Activated naive CD4-positive, alpha-beta T cell treated with anti-CD3 and anti-CD28 coated beads for 36 hours (primary cell): ENCODE measurements around the gene TH. TPM values are rescaled to one million over a fixed set of nuclear protein-coding genes. Genes with fewer than 3 reads are reported as not detected.

Experiments
- CTCF ChIA-PET: fragments of 350-600 bp; sonication (Branson Sonifier 250); formaldehyde crosslinking; loops from one replicate; lab custom pipeline; 2021; ENCODE audit warnings: antibody characterized with exemption; lab: Charles Lee
- DNase-seq: peaks from one replicate; pipeline ENCODE4 v3.0.0-alpha.2; 2020
- H3K27ac Mint-ChIP-seq: one replicate; pipeline ENCODE4 v1.8.0; 2021; ENCODE audit warnings: mild to moderate bottlenecking, mixed read lengths
- H3K27me3 Mint-ChIP-seq: one replicate; pipeline ENCODE4 v1.8.0; 2021; ENCODE audit warnings: low read depth, mixed read lengths
- H3K36me3 Mint-ChIP-seq: one replicate; pipeline ENCODE4 v1.8.0; 2021; ENCODE audit warnings: low read depth, mixed read lengths
- H3K4me1 Mint-ChIP-seq: one replicate; pipeline ENCODE4 v1.8.0; 2021; ENCODE audit warnings: low read depth, mixed read lengths
- H3K4me3 Mint-ChIP-seq: one replicate; pipeline ENCODE4 v1.8.0; 2021; ENCODE audit warnings: mild to moderate bottlenecking, moderate library complexity, mixed read lengths
- H3K9me3 Mint-ChIP-seq: one replicate; pipeline ENCODE4 v1.8.0; 2021; ENCODE audit warnings: mixed read lengths
- intact Hi-C: fragments of 100-400 bp; cut with micrococcal nuclease; formaldehyde crosslinking; loops from one replicate; pipeline ENCODE4 v1.15.1; 2023
- total RNA-seq, 2 experiments: library from RNA; stranded (reverse); gene quantifications; one replicate each; pipeline ENCODE4 v1.2.3, GENCODE V29; 2021

The TH gene
- total RNA-seq, 2 experiments from 2014 or later, result not detected

DNA sequence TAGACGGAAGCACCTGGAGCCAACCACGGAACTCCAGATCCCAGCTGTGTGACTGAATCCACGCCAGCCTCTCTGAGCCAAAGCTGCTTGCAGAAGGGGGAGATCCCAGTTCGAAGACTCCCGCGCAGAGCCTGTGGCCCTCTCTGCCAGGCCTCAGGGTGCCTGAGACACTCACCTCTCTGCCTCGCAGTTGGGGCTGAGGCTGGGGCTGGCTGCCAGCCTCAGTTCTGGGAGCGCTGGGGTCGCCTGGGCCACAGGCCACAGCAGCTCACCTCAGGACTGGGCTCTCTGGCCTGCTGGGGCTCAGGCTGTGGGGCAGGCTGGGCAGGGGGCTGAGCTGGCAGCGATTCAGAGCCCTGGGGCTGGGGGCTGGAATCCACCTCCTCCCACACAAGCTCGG, 24.2 kb downstream of the TH start:
- peaks cover 63% of the 10 kb centered on the region for H3K27me3 Mint-ChIP-seq
- no peaks in the 10 kb centered on the region for H3K36me3 Mint-ChIP-seq
- no peak overlapping the region for H3K4me3 Mint-ChIP-seq
- intact Hi-C loops, result loop anchor here (10.0 kb wide), 1 partner anchor 493 kb away; no protein-coding TSS in a partner anchor
- CTCF ChIA-PET, result interaction anchor here (1.0 to 12.5 kb wide), 3 partner anchors 10 to 111 kb away, joined by 4 to 370 read pairs (median 5); no protein-coding TSS in a partner anchor
- DNase-seq, result no peak
- no peaks in the 10 kb centered on the region for H3K9me3 Mint-ChIP-seq
- no peak overlapping the region for H3K27ac Mint-ChIP-seq
- peaks cover 28% of the 10 kb centered on the region for H3K4me1 Mint-ChIP-seq

DNA sequence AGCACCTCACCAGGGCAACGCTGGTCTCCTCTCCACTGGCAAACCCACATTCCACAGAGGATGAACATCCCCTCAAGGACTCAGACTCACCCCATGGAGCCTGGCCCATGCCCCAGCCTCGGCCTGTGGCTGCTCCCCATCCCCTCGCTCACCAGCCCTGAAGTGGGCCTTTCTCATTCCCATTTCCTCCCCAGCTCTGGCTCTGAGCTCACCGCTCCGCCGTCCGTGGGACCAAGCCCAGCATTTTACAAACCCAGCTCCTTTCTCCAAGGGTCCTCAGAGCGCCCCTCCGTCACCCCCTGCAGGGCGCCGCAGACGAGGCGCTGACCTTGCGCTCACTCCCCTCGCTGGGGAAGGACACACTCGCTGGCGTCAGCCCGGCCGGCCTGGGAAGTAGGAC, 25.6 kb downstream of the TH start:
- CTCF ChIA-PET, result interaction anchor here (12.5 kb wide), 1 partner anchor 109 kb away, joined by 370 read pairs; no protein-coding TSS in a partner anchor
- Mint-ChIP-seq H3K27ac (no peak overlapping the region), H3K9me3 (no peaks in the 10 kb centered on the region), H3K4me3 (no peak overlapping the region), H3K36me3 (no peaks in the 10 kb centered on the region), H3K4me1 (peaks cover 31% of the 10 kb centered on the region), H3K27me3 (peaks cover 69% of the 10 kb centered on the region)
- intact Hi-C loops, result loop anchor here (10.0 kb wide), 1 partner anchor 491 kb away; no protein-coding TSS in a partner anchor
- DNase-seq, result no peak

DNA sequence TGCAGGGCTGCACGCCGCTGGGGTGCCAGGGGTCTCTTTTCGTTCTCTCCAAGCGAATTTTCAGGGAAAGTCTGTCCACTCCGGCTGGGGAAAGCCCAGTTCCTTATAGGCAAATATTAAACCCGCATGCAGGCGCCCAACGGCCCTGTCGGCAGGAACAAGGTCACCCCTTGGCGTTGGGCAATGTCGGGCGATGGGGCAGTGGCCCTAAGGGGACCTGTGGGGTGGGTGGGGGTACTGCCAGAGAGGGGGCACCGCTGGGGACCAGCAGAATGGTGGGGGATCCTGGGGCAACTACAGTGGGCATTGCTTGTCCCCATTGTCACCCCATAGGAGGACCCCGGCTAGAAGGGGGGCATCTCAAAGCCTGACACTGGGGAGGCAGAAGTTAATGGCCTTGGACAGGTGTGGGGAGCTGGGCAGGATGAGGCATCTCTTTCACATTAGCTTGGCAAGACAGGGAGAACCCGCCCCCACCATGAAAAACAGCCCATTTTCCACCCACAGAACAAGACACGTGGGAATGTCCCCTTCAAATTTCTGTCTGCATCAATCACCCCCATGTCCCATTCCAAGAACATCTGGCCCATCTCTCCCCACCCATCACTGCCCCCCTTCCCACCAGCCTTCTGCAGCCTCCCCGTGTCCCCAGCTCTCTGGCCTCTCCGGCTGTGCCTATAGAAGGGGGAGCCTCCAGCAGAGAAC, 26.9 kb downstream of the TH start:
- Mint-ChIP-seq H3K4me1 (peaks cover 31% of the 10 kb centered on the region), H3K27me3 (peaks cover 66% of the 10 kb centered on the region), H3K27ac (no peak overlapping the region), H3K9me3 (no peaks in the 10 kb centered on the region), H3K36me3 (no peaks in the 10 kb centered on the region), H3K4me3 (no peak overlapping the region)
- no peak for DNase-seq
- CTCF ChIA-PET, result interaction anchor here (4.2 kb wide), 1 partner anchor 108 kb away, joined by 16 read pairs; no protein-coding TSS in a partner anchor
- intact Hi-C loops, result loop anchor here (5.0 to 10.0 kb wide), 5 partner anchors 52 to 848 kb away; partner anchors contain the start of genes DUSP8 and NAP1L4

DNA sequence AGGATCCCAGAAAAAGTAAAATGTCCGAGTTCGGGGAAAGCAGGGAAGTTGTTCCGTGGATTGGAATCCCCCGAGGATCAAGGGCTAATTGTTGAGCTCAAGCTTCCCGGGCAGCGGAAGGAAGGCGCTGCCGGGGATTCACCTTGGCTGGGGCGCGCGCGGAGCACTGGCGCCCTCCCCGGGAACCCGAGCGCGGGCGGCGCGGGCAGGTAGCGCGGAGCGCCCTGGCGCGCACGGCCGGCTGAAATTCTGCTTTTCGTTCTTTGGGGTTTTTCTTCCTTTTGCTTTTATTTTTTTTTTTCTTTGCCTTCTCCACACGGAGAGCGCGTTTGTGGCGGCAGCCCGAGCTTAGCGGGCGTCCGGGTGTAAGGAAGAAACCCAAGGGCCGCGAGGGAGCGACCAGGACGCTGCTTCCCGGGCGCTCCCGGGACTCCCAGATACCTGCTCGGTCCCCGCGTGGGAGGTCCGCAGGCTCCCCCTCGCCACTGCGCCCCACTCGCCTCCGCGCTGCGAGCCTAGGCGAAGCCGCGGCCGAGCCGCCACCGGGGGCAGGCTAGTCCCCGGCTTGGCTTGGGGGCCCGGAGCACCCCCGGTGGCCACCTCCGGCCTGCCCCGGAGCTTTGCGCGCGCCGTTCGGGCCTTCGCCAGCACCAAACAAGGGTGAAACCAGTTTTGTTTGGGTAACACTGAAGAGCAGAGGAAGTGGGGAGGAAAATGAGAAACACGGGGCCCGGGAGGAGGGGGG, 27.6 kb downstream of the TH start:
- no peaks in the 10 kb centered on the region for H3K9me3 Mint-ChIP-seq
- no peak overlapping the region for H3K27ac Mint-ChIP-seq
- no peaks in the 10 kb centered on the region for H3K36me3 Mint-ChIP-seq
- CTCF ChIA-PET, result interaction anchor here (4.2 kb wide), 1 partner anchor 107 kb away, joined by 16 read pairs; no protein-coding TSS in a partner anchor
- intact Hi-C loops, result loop anchor here (1.0 to 10.0 kb wide), 7 partner anchors 52 to 848 kb away; partner anchors contain the start of genes DUSP8, LSP1 and NAP1L4
- H3K27me3 Mint-ChIP-seq, result peaks cover 61% of the 10 kb centered on the region
- peak overlapping the region; percentile 50 for H3K4me3 Mint-ChIP-seq
- DNase-seq, result peak; percentile 50
- H3K4me1 Mint-ChIP-seq, result peaks cover 31% of the 10 kb centered on the region

DNA sequence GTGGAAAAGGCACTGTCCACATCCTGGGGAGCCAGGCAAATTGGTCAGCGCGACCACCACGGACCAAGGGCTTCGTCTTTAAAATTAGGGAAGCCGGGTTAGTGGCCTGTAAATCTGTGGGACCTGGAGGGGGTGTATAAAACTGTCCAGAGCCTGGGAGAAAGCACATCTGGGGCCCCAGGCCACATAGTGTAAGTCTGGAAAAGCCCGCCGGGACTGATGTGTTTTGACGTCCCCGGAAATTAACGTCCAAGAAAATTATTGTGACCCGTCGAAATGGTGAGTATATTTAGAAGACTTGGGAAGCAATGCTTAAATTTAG, 28.2 kb downstream of the TH start:
- peaks cover 32% of the 10 kb centered on the region for H3K4me1 Mint-ChIP-seq
- no peak overlapping the region for H3K27ac Mint-ChIP-seq
- H3K36me3 Mint-ChIP-seq, result no peaks in the 10 kb centered on the region
- H3K27me3 Mint-ChIP-seq, result peaks cover 59% of the 10 kb centered on the region
- intact Hi-C loops, result loop anchor here (1.0 to 10.0 kb wide), 7 partner anchors 51 to 849 kb away; partner anchors contain the start of genes DUSP8, LSP1 and NAP1L4
- CTCF ChIA-PET, result interaction anchor here (1.0 to 4.2 kb wide), 2 partner anchors 8 to 106 kb away, joined by 5 to 16 read pairs; no protein-coding TSS in a partner anchor
- H3K9me3 Mint-ChIP-seq, result no peaks in the 10 kb centered on the region
- H3K4me3 Mint-ChIP-seq, result peak overlapping the region; percentile 50
- DNase-seq, result no peak

DNA sequence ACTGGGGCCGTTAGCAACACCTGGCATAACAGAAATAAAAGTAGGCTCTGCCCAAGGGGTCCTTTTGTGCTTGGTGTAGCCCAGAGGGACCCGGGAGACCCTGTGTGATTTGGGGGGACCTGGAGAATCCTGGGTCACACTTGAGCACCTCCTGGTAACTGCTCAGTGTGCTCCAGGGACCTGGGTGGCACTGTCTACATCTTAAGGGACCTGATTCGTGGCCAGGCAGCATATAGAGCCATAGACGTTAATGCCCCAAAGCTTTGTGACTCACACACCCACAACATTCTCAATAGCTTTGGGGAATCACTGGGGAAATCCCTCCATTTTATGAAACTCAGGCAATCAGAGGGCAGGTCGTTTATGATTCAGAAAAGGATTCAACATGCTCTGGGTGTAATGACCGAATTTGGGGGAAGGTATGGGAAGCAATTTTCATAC, 28.8 kb downstream of the TH start:
- H3K27me3 Mint-ChIP-seq, result peaks cover 56% of the 10 kb centered on the region
- no peaks in the 10 kb centered on the region for H3K36me3 Mint-ChIP-seq
- H3K4me3 Mint-ChIP-seq, result peak overlapping the region; percentile 49
- H3K27ac Mint-ChIP-seq, result peak overlapping the region; percentile 63
- no peaks in the 10 kb centered on the region for H3K9me3 Mint-ChIP-seq
- intact Hi-C loops, result loop anchor here (1.0 to 10.0 kb wide), 7 partner anchors 50 to 850 kb away; partner anchors contain the start of genes DUSP8, LSP1 and NAP1L4
- peaks cover 34% of the 10 kb centered on the region for H3K4me1 Mint-ChIP-seq
- CTCF ChIA-PET, result interaction anchor here (1.0 to 4.2 kb wide), 3 partner anchors 8 to 106 kb away, joined by 3 to 16 read pairs (median 5); no protein-coding TSS in a partner anchor
- DNase-seq, result peak; percentile 75

DNA sequence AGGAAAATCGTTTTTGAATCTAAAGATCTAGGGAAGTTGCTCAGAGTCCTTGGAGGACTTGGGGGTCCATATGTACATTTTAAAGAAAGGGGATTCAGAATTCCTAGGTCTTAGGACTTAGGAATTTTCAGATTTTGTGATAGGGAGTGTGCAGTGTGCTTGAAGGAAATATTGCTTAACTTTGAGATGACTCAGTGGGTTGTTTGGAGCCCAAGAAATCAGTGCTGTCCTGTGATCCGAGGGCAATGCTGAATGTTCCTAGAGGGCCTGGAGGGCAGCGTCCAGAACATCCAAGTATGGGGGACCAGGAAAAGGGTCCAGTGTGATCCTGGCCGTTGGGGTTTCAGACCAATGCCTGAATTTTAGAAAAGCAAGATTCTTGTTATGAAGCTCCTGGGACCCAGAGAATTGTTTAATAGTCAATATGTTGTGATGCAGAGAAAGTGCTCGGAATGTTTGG, 29.3 kb downstream of the TH start:
- H3K4me3 Mint-ChIP-seq, result no peak overlapping the region
- CTCF ChIA-PET, result interaction anchor here (1.0 to 4.2 kb wide), 3 partner anchors 9 to 105 kb away, joined by 3 to 16 read pairs (median 5); no protein-coding TSS in a partner anchor
- peaks cover 60% of the 10 kb centered on the region for H3K27me3 Mint-ChIP-seq
- peaks cover 36% of the 10 kb centered on the region for H3K4me1 Mint-ChIP-seq
- intact Hi-C loops, result loop anchor here (5.0 to 10.0 kb wide), 5 partner anchors 50 to 850 kb away; partner anchors contain the start of genes DUSP8 and NAP1L4
- no peak for DNase-seq
- no peaks in the 10 kb centered on the region for H3K9me3 Mint-ChIP-seq
- no peak overlapping the region for H3K27ac Mint-ChIP-seq
- no peaks in the 10 kb centered on the region for H3K36me3 Mint-ChIP-seq

DNA sequence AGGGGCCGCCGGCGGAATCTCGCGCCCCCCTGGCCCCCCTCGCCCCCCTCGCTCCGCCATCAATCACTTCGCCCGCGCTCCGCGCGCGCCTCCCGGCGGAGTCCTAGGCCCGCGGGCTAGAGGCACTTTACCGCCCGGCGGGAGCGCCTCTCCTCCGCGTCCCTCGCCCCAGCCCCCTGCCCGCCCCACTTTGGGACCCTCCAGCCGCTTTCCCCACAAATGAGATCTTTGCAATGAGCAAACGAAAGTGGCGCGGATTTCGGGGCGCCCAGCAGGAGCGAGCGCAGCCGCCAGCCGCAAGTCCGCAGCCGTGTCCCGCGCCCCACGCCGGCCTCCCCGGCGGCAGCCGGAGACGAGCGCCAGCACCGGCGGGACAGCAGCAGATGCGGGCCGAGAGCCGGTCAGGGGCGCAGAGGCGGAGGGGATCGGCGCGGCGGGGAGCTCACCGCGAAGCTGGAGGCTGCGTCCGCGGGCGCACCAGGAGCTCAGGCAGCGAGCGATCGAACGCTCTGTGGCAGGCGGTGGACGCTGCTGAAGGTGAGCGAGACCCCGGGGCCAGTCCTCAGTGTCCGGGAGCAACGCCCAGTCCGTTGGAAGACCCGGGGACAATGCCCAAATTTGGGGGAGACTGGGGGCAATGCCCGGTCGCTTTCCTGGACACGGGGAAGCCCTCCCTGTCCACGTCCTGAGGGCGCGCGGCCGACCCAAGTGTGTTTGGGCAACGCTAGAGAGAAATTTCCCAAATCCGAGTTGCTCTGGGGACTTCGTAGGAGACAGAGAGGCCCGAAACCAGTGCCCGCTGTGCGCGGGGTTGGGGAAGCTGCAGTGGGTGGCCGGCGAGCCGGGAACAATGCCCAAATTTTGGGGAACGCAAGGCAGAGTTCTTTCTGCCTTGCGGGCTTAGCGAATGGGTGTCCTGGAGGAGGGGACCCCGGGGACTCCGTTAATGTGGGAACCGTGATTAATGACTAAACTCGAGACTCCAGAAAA, 30.9 kb downstream of the TH start:
- Mint-ChIP-seq H3K27ac (no peak overlapping the region), H3K27me3 (peaks cover 57% of the 10 kb centered on the region), H3K4me1 (peaks cover 38% of the 10 kb centered on the region), H3K36me3 (no peaks in the 10 kb centered on the region), H3K9me3 (no peaks in the 10 kb centered on the region), H3K4me3 (no peak overlapping the region)
- no peak for DNase-seq
- intact Hi-C loops, result loop anchor here (5.0 to 10.0 kb wide), 5 partner anchors 48 to 852 kb away; partner anchors contain the start of genes DUSP8 and NAP1L4
- CTCF ChIA-PET, result interaction anchor here (1.4 to 4.2 kb wide), 2 partner anchors 11 to 104 kb away, joined by 3 to 16 read pairs; no protein-coding TSS in a partner anchor

DNA sequence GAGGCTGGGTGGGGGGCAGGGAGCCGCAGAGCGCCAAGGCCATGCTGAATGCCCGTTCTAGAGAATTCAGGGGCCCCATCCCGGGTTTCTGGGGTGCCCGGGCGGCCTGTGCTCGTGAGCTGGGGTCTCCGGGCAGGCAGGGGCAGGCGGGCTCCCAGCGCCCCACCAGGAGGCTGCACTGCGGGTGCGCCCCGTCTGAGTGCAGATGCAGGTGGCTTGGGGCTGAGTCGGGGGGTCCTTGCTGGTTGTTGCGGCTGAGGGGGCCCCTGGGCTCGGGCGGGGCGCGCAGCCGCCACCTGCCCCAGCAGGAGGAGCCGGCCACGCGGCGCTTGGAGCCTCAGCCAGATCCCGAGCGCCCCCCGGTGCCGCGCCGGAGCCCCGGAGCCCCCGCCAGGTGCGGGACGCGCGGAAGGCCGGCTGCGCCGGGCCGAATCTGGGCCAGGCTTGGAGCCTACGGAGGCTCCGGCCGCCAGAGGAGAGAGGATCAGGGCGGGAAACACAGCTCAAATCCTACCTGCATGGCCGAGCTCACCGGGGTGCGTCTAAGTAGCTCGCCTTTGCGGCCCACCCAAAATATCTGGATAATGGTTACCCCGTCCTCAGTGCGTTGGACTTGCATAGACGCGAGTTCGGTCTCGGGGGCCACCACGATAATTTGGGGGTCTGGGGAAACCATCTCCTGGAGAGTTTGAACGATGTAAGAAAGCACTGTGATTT, 31.8 kb downstream of the TH start:
- H3K4me3 Mint-ChIP-seq, result no peak overlapping the region
- CTCF ChIA-PET, result interaction anchor here (1.4 kb wide), 1 partner anchor 12 kb away, joined by 3 read pairs; no protein-coding TSS in a partner anchor
- H3K27me3 Mint-ChIP-seq, result peaks cover 55% of the 10 kb centered on the region
- H3K36me3 Mint-ChIP-seq, result no peaks in the 10 kb centered on the region
- intact Hi-C loops, result loop anchor here (5.0 to 10.0 kb wide), 5 partner anchors 47 to 853 kb away; partner anchors contain the start of genes DUSP8 and NAP1L4
- no peak overlapping the region for H3K27ac Mint-ChIP-seq
- H3K4me1 Mint-ChIP-seq, result peaks cover 34% of the 10 kb centered on the region
- H3K9me3 Mint-ChIP-seq, result no peaks in the 10 kb centered on the region
- DNase-seq, result no peak

DNA sequence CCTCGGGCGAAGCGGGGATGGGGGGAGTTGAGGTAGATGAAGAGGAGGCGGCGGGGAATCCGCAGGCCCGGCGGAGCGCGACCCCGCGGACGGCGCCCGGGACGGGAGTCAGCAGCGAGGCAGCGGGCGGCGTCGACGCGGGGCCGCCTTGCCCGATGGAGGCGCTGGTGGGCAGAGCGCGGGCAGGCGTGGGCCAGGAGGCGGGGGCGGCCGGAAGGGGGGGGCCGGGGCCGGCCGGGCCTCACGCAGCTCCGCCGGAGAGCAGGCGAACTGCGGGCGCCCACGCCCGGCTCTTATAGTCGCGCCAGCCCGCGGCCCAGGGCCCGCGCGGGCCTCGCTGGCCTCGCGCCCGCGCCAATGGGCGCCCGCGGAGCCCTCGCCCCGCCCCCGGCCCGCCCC, 32.5 kb downstream of the TH start, which contains the start of gene IGF2:
Gene IGF2, minus strand, starts transcription at position 267 of the 399 bp plus-strand sequence. CDS start 3,866 bp downstream, outside the sequence.
- no peak for DNase-seq
- H3K27me3 Mint-ChIP-seq, result peaks cover 55% of the 10 kb centered on the region
- no peaks in the 10 kb centered on the region for H3K36me3 Mint-ChIP-seq
- CTCF ChIA-PET, result no interaction called here
- H3K4me3 Mint-ChIP-seq, result peak within 1 kb of the TSS; percentile 34
- peaks cover 29% of the 10 kb centered on the region for H3K4me1 Mint-ChIP-seq
- no peak within 1 kb of the TSS for H3K27ac Mint-ChIP-seq
- H3K9me3 Mint-ChIP-seq, result no peaks in the 10 kb centered on the region
- intact Hi-C loops, result no loop called here
